ENCODE data around the gene EML1. TPM values are rescaled to one million over a fixed set of nuclear protein-coding genes. Genes with fewer than 3 reads are reported as not detected.
A peak's percentile ranks its signal among the peaks of the same experiment; 100 is the strongest.

Gene EML1
- polyA plus RNA-seq (2012; ENCODE audit: insufficient read depth, insufficient read length, low read depth): 19.2 TPM

GRCh38 chr14:99793213-99794150 is at the start of gene EML1:
TSS of gene EML1 (plus strand) at chr14:99793413. CDS start at chr14:99793477, 64 bp downstream.
- Histone ChIP-seq H3K36me3 (no peaks in the 10 kb centered on the region), H3K27me3 (no peaks in the 10 kb centered on the region), H3K4me1 (peaks cover 6% of the 10 kb centered on the region; the same call in 1 of the 2 replicates), H3K9me3 (no peaks in the 10 kb centered on the region), H3K4me3 (ENCODE audit: low read depth, low read length) (peak within 1 kb of the TSS; percentile 79)
- DNase-seq: peak; percentile 94
- TF ChIP-seq, protein P1, sequence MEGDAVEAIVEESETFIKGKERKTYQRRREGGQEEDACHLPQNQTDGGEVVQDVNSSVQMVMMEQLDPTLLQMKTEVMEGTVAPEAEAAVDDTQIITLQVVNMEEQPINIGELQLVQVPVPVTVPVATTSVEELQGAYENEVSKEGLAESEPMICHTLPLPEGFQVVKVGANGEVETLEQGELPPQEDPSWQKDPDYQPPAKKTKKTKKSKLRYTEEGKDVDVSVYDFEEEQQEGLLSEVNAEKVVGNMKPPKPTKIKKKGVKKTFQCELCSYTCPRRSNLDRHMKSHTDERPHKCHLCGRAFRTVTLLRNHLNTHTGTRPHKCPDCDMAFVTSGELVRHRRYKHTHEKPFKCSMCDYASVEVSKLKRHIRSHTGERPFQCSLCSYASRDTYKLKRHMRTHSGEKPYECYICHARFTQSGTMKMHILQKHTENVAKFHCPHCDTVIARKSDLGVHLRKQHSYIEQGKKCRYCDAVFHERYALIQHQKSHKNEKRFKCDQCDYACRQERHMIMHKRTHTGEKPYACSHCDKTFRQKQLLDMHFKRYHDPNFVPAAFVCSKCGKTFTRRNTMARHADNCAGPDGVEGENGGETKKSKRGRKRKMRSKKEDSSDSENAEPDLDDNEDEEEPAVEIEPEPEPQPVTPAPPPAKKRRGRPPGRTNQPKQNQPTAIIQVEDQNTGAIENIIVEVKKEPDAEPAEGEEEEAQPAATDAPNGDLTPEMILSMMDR (IDR thresholded peaks at IDR 0.05; ENCODE audit: low read depth, low read length): no peak

DNA sequence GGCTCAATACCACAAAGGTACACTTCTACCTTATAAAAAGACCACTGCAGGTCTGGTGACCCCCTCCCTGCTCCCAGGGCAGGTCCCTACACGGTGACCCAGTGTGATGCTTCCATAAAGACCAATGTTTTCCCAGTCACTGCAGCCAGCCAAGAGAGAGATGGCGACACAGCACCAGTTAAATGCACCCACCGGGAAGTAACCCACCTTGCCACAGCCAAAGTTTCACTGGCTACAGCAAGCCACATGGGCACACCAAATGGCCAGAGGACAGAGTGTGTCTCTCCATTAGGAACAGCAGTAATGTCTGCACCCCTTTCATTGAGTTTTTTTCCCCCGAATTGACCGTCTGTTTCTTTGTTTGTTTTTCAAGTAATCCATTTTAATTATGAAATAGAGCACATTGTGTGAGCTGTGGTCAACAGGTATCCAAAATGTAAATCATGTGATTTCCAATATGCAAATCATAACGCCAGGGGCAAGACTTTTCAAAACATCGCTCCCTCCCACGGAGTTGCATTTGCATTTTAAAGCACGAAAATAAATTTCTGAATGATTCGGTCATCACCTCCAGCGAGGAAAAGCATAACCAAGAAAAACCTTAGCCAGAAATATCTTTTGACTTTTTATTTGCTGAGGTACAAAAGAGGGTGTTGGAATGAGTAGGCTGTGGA is 48.9 kb upstream of the EML1 start:
- Histone ChIP-seq H3K4me1 (peaks cover 8% of the 10 kb centered on the region), H3K36me3 (no peaks in the 10 kb centered on the region), H3K4me3 (ENCODE audit: low read depth, low read length) (no peak overlapping the region), H3K27me3 (no peaks in the 10 kb centered on the region), H3K9me3 (no peaks in the 10 kb centered on the region)
- TF ChIP-seq, protein P1 (IDR thresholded peaks at IDR 0.05; ENCODE audit: low read depth, low read length): peak; percentile 21
- no peak for DNase-seq

DNA sequence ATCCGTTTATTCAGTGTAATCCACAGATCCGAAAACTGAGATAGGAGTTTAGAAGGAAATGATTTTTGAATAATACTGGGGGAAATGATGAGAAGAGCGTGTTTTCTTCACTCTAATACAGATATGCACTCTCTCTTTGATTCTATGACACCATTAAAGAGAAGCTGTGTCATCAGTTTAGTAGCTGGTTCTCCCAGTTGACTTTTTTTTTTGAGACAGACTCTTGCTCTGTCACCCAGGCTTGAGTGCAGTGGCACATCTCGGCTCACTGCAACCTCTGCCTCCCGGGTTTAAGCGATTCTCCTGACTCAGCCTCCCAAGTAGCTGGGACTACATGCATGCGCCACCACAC is 48.4 kb upstream of the EML1 start:
- TF ChIP-seq, protein P1 (IDR thresholded peaks at IDR 0.05; ENCODE audit: low read depth, low read length): no peak
- H3K36me3 ChIP-seq: no peaks in the 10 kb centered on the region
- H3K4me1 ChIP-seq: peaks cover 8% of the 10 kb centered on the region
- no peaks in the 10 kb centered on the region for H3K27me3 ChIP-seq
- H3K9me3 ChIP-seq: no peaks in the 10 kb centered on the region
- no peak for DNase-seq
- H3K4me3 ChIP-seq (ENCODE audit: low read depth, low read length): no peak overlapping the region

GRCh38 chr14:99745307-99745951 is 47.8 kb upstream of the EML1 start:
- no peak overlapping the region for H3K4me3 ChIP-seq (ENCODE audit: low read depth, low read length)
- no peak for DNase-seq
- TF ChIP-seq, protein P1 (IDR thresholded peaks at IDR 0.05; ENCODE audit: low read depth, low read length): no peak

DNA sequence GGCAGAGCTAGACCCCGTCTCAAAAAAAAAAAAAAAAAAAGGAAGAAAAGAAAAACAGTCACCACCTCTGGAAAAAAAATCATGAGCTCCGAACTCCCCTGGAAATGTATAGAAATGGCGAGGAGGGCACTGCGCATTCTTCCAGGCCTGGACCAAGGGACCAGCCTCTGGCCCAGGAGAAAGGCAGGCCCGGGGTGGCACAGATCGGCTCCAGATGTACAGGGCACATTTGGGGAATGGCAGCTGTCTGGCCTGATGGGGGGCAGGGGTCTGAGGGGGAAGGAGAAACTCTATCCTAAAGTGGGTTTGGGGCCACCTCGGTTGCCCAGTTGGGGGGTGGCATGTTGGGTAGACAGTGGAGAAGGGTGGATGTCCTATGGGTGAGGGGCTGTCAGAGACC is 46.0 kb upstream of the EML1 start:
- Histone ChIP-seq H3K36me3 (no peaks in the 10 kb centered on the region), H3K4me3 (ENCODE audit: low read depth, low read length) (peak overlapping the region; percentile 44), H3K4me1 (peaks cover 13% of the 10 kb centered on the region), H3K9me3 (no peaks in the 10 kb centered on the region), H3K27me3 (no peaks in the 10 kb centered on the region)
- TF ChIP-seq, protein P1 (IDR thresholded peaks at IDR 0.05; ENCODE audit: low read depth, low read length): no peak
- DNase-seq: no peak

More at GRCh38 chr14:99745307-99745951, 47.8 kb upstream of the EML1 start:
- Histone ChIP-seq H3K9me3 (no peaks in the 10 kb centered on the region), H3K4me1 (peaks cover 10% of the 10 kb centered on the region), H3K27me3 (no peaks in the 10 kb centered on the region), H3K36me3 (no peaks in the 10 kb centered on the region)
